BJ (cell line): ENCODE measurements around the gene TPCN2. TPM values are rescaled to one million over a fixed set of nuclear protein-coding genes. Genes with fewer than 3 reads are reported as not detected.

ENCODE experiments used
- CTCF ChIA-PET: fragments of 350-600 bp; formaldehyde crosslinking; extraction: SDS; loops from one replicate; lab custom pipeline; 2021; ENCODE audit warnings: antibody characterized with exemption, inconsistent platforms; lab: Yijun Ruan, JAX
- POLR2A ChIA-PET: fragments of 300-600 bp; sonication (Branson Sonifier 250); formaldehyde crosslinking; extraction: SDS; loops from one replicate; lab custom pipeline; 2021; ENCODE audit warnings: antibody characterized with exemption; lab: Charles Lee
- DNase-seq: peaks from one replicate; pipeline ENCODE4 v3.0.0-alpha.2; 2011; ENCODE audit warnings: low read depth
- H3K27me3 ChIP-seq: 2 replicates; pipeline ENCODE4 v1.6.0; 2011; ENCODE audit warnings: low read length; ENCODE audit not compliant: control insufficient read depth, insufficient read depth
- H3K36me3 ChIP-seq: 2 replicates; pipeline ENCODE4 v1.5.1; 2011; ENCODE audit warnings: low read length; ENCODE audit not compliant: control insufficient read depth, insufficient read depth
- H3K4me3 ChIP-seq: 2 replicates; pipeline ENCODE4 v1.5.1; 2011; ENCODE audit warnings: low read depth, mild to moderate bottlenecking, control low read depth, low read length
- CTCF ChIP-seq: IDR thresholded peaks from 2 replicates; pipeline ENCODE4 v1.5.1; 2011; ENCODE audit warnings: low read depth, mild to moderate bottlenecking, control low read depth, inconsistent platforms, low read length, moderate library complexity; ENCODE audit not compliant: insufficient read depth
- polyA plus RNA-seq: library from polyadenylated mRNA; depleted of rRNA; stranded (reverse); fragments of >200 nt; gene quantifications from 2 replicates; pipeline ENCODE4 v1.2.3, GENCODE V29; 2011

Gene TPCN2
- polyA plus RNA-seq, 1 experiment, result 9.9 TPM

DNA sequence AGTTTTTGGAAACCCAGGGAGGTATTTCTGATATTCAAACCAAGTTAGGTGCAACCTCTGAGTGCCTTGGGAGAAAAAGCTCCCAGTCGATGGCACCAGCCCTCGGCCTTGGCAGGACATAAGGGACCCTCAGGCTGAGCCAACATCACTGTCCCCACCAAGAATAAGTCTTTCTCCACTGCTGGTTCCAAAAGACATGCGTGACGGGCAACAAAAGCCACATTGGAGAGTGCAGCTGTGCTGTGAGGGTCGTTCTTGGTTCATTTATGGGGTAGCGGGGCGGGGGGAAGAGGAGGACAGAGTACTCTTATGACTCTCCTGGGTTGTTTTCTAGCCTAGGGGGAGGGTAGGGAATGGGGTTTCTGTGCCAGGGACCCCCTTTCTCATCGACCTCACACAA lies 11.2 kb upstream of the TPCN2 start:
- Histone ChIP-seq H3K4me3 (no peak overlapping the region), H3K27me3 (no peaks in the 10 kb centered on the region), H3K36me3 (no peaks in the 10 kb centered on the region)
- no peak for DNase-seq
- TF ChIP-seq CTCF, result no peak
- CTCF ChIA-PET, result interaction anchor here (0.9 kb wide), 1 partner anchor 24 kb away, joined by 3 read pairs; no protein-coding TSS in a partner anchor
- POLR2A ChIA-PET, result no interaction called here

DNA sequence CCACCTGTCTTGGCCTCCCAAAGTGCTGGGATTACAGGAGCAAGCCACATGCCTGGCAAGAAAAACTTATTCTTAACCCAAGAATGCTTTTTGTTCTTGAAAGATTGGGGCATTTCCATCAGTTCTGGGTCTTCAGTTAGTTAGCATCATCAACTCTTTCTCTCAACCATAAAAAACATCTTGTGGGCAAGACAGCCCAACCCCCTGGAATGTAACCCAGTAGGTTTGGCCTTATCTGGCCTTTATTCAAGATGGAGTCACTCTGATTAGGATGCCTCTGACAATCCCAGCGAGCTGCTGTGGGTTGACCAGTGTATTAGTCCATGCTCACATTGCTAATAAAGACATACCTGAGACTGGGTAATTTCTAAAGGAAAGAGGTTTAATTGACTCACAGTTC lies 9.2 kb upstream of the TPCN2 start:
- Histone ChIP-seq H3K4me3 (no peak overlapping the region), H3K27me3 (no peaks in the 10 kb centered on the region), H3K36me3 (no peaks in the 10 kb centered on the region)
- DNase-seq, result no peak
- TF ChIP-seq CTCF, result no peak
- ChIA-PET CTCF (interaction anchor here (6.1 kb wide), 1 partner anchor 26 kb away, joined by 54 read pairs; the partner anchor contains the start of gene MRGPRF), POLR2A (interaction anchor here (0.6 kb wide), 1 partner anchor 10 kb away, joined by 3 read pairs; no protein-coding TSS in a partner anchor)

DNA sequence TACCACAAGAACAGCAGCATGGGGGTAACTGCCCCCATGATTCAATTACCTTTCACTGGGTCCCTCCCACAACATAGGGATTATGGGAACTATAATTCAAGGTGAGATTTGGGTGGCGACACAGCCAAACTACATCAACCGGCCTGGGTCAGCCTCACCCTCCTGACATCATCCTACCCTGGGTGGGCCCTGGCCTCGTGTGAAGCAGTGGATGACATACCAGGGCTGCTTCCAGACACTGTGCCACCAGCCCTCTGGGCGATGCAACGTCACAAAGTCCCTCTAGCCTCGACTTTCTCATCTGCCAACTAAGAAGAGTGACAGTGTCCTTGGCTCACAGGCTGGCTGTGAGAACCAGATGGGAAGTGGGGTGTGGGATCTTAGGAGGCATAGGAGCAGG lies 8.7 kb upstream of the TPCN2 start:
- no peak for TF ChIP-seq CTCF

GRCh38 chr11:69040581-69041260 lies 8.0 kb upstream of the TPCN2 start:
- Histone ChIP-seq H3K27me3 (no peaks in the 10 kb centered on the region), H3K36me3 (no peaks in the 10 kb centered on the region), H3K4me3 (no peak overlapping the region)
- POLR2A ChIA-PET, result no interaction called here
- peak; percentile 68 for DNase-seq
- CTCF ChIA-PET, result interaction anchor here (0.9 to 6.1 kb wide), 2 partner anchors 28 to 33 kb away, joined by 3 to 54 read pairs; partner anchors contain the start of gene MRGPRF
- TF ChIP-seq CTCF, result no peak

More for the DNA sequence above, 8.7 kb upstream of the TPCN2 start:
- POLR2A ChIA-PET, result no interaction called here
- no peak for DNase-seq
- H3K36me3 ChIP-seq, result no peaks in the 10 kb centered on the region
- H3K27me3 ChIP-seq, result no peaks in the 10 kb centered on the region
- CTCF ChIA-PET, result interaction anchor here (6.1 kb wide), 1 partner anchor 27 kb away, joined by 54 read pairs; the partner anchor contains the start of gene MRGPRF
- no peak overlapping the region for H3K4me3 ChIP-seq

DNA sequence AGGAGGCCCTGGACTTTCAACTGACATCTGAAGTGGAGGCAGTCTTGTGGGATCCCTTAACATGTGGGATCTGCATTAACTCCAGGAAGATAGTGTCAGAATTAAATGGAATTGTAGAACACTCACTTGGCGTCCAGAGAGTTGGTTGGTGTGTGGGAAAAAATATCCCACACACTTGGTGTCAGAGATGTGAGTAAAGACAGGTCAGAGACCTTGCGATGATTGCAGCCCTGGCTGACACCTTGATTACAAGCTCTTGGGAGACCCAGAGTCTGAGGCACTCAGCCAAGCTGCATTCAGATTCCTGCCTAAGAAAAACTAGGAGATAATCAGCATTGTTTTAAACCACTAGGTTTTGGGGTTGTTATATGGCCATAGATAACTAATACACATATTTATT lies 7.2 kb upstream of the TPCN2 start:
- no peak for TF ChIP-seq CTCF
- POLR2A ChIA-PET, result no interaction called here
- no peak for DNase-seq

More for the DNA sequence above, 7.2 kb upstream of the TPCN2 start:
- Histone ChIP-seq H3K4me3 (no peak overlapping the region), H3K36me3 (no peaks in the 10 kb centered on the region), H3K27me3 (no peaks in the 10 kb centered on the region)
- CTCF ChIA-PET, result interaction anchor here (0.9 to 6.1 kb wide), 2 partner anchors 22 to 28 kb away, joined by 4 to 54 read pairs; partner anchors contain the start of gene MRGPRF
